NOMO-1 treated with DMSO at 0.1 percent for 48 hours (cell line): ENCODE results near the gene TFDP2.

Experiments used
- DNase-seq: peaks from one replicate; lab custom pipeline; 2025; ENCODE audit not compliant: unreplicated experiment; lab: John Stamatoyannopoulos, UW

TFDP2 gene

DNA sequence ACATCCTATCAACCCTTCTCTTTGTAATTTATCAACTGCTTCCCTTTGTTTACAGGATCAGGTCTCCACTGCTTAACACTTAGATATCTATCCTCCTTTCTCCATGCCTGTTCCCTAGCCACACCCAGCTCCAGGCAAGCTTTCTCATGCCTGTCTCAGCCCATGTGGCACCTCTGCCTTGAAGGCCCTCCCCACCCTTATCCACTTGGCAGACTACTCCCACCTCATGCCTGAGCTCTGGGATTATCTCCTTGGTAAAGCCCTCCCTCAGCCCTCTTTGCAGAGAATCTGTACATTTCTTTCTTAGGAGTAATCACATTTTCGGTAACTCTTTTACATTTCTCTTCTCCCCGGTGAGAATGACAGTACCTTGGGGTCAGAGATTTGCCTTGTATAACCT lies 176.9 kb downstream of the TFDP2 start:
- DNase-seq: no peak

GRCh38 chr3:141971571-141971970 lies 177.8 kb downstream of the TFDP2 start:
- no peak for DNase-seq

DNA sequence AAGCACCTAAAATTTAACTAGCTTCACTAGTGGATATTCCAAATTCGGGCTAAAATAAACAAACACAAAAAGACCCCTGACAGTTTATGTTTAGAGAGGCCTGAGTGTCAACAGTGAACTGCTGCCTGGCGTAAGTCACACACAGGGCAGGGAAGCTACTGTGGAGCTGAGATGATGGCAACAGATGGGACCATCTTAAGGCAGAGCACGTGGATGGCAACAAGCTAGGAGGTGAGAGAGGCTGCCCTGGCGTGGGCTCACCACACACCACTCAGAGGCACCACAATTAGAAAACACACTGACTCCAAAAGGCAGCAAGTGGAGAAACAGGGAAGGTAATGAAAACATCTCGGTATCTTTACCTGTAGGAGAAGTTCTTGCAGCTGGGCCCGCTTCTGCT lies 179.6 kb downstream of the TFDP2 start:
- DNase-seq: no peak

GRCh38 chr3:141965471-141965870 lies 183.9 kb downstream of the TFDP2 start:
- no peak for DNase-seq

- DNase-seq: no peak
Observed at GRCh38 chr3:141963301-141963700, 186.0 kb downstream of the TFDP2 start.

DNA sequence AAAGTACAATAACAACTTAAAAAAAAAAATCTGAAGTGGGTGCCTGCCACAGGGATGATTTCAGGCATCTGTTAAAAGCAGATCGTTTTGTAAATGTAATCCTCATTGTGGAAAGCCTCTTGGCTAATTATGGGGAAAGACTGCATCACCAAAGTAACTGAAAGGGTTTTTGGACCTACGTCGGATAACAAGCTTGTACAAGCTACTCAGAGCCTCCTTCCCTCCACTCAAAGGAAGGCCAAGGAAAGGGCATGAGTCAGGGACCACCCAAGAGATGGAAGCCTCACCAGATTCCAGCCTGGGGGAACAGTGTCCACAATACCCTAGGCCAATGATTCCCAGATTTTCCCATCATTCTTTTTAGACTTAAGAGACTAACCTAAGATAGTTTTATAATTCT lies 188.6 kb downstream of the TFDP2 start:
- DNase-seq: no peak

DNA sequence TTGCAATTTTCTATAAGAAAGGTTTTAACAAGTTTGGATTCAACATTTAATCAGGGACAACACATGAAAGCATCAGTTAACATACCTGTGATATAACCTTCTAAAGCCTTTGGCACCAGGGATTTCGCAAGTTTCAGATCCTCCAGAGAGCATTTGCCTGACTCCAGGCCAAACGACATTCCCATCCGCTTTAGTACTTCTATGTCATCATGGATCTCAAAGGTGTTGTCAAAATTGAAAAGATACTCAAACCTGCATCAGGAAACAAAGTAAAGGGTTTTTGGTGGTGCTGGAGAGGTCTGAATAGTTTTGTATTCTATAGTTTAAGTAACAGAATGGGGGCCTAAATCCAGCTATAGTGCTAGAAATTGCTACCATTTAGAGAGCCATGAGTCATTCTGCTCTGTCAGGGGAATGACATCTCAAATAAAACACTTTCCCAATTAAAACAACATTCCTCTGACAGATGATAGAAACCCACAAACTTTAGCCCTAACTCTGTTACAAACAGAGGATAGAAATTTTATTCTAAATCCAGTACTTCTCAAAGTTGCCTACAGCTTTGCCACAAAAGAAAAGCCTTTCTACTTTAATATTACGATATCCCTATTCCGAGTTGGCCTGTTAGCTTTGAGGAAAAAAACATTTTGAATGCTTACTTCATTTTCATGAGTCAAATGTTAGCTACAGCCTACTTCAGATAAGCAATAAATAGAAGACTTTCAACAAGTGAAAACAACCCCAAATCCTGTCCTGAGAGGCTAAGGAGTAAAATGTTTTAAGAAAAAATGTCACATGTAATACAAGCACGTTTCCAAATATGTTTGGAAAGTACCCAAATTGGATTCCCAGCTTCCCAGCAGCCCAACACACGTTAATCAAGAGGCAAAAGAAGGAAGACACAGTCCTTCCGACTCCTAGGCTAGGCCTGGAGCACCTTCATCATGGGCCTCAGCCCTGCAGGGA lies 189.5 kb downstream of the TFDP2 start:
- DNase-seq: no peak

DNA sequence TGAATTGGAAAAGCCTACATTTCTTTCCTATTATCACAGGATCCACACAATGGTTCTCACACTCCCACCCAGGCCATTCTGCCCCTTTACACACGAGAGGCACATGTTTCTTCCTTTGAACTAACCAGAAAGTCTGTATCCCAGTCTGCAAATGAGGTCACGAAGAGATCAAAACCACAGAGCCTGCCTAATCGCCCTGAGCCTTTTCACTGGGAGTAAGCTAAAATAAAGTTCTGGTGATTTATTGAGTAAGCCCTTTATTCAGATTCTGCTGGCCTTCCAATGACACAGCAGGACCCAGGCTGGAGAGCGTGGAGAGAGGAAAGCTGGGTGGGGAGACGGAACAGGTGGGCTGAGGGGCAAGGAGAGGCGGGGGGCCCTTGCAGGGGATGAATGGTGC lies 194.2 kb downstream of the TFDP2 start:
- DNase-seq: no peak

GRCh38 chr3:141952611-141953010 lies 196.7 kb downstream of the TFDP2 start:
- no peak for DNase-seq

- no peak for DNase-seq
Observed at GRCh38 chr3:141950572-141951493, 198.5 kb downstream of the TFDP2 start.

DNA sequence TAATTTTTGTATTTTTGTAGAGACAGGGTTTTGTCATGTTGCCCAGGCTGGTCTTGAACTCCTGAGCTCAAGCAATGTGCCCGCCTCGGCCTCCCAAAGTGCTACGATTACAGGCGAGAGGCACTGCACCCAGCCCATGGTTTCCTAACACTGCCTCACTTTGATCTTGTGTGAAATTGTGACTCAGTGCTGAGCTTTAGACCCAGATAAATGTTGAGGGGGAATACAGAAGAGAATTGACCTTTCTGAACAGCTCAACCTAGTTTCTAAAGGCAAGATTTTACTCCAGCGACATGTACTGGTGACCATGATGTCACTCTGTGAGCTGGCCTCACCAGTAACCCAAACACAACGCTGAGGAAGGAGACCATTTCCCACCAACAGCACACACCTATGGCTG lies 199.4 kb downstream of the TFDP2 start:
- no peak for DNase-seq

DNA sequence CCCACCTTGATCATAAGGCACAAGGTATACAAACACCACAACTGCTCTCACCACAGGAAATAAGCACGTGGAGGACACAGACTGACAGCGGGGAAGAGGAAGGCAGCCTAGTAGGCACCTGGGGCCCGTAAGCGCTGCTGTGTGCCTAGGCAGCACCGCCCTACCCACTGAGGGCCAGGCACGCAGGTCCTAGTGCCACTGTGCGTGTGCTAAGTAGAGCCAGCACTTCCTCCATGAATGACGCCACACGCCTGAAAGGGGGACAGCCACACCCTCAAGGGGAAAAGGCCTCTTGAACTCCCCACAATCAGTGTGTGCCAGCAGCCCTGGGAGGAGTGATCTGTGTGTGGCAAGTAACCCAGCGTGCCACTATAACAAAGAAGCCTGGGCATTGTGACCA lies 199.9 kb downstream of the TFDP2 start:
- DNase-seq: no peak

GRCh38 chr3:141945726-141946485 lies 203.4 kb downstream of the TFDP2 start:
- no peak for DNase-seq

DNA sequence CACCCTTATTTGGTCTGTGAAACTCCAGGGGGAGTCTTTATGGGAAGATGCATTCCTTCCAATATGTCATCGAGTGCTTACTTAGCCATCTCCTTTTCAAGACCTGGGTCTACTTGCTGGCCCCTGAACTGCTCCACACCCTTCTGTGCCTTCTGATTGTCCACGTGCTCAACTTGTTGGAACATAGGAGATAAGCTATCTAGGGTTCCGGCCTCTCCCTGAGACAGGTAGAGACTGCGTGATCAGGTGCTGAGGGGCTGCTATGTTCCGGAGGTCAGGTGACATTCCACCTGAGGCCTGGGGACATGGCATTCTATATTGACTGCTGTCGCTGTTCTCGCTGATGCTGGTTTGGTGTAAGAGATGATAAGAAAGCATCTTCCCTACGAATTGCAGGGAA lies 207.3 kb downstream of the TFDP2 start:
- no peak for DNase-seq

GRCh38 chr3:141941093-141941492 lies 208.3 kb downstream of the TFDP2 start:
- DNase-seq: no peak

- DNase-seq: no peak
Observed at GRCh38 chr3:141940194-141940776, 209.1 kb downstream of the TFDP2 start.

GRCh38 chr3:141939759-141940158 lies 209.6 kb downstream of the TFDP2 start:
- DNase-seq: no peak

- no peak for DNase-seq
Observed at GRCh38 chr3:141938011-141938500, 211.3 kb downstream of the TFDP2 start.

DNA sequence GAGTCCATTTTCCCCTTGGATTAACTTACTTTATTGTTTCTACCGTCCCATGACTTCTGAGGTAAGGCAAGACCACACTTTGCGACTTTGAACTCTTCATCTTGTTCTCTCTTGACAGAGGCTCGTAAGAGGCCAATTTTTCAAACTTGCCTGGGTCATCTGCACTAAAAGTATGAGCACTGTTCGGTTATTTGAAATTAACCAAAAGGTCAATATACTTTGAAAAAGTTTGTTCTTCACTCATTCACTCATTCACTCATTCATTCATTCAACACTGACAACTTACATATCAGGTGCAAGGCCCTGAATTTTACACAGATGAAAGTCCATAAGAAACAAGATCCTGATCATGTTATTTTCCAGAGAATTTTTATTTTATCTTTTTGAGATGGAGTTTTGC lies 215.0 kb downstream of the TFDP2 start:
- no peak for DNase-seq
